Pancreas (tissue), 10 donors: ENCODE results near the gene ESD. TPM values are rescaled to one million over a fixed set of nuclear protein-coding genes. Genes with fewer than 3 reads are reported as not detected.
"Not testable (repeated sequence)": the region's sequence is repeated elsewhere in the genome, so short reads cannot be mapped to it uniquely, and the experiment has no call there.

Experiments used
- ATAC-seq, 4 donors: fragments of 200-7000 bp; cut with Tn5 transposase; one replicate each; pipeline versions ENCODE4 v1.8.0 to v1.9.1; 2020; ENCODE audit warnings: mild to moderate bottlenecking in 4 of 4, moderate library complexity in 4 of 4
- DNase-seq, 6 donors: peaks; one replicate each; pipeline ENCODE4 v3.0.0-alpha.2; 2020
- FAIRE-seq: peaks from 2 replicates; lab custom pipeline; 2012; peaks lifted over from hg19 to GRCh38; lab: Jason Lieb, UNC
- H3K27ac ChIP-seq, 4 donors: fragments of 200-600 bp; sonication (generic); 1 replicate in 3 of 4; 2 replicates in 1 of 4; pipeline versions ENCODE4 v1.5.0 to v1.8.0; 2020
- H3K27me3 ChIP-seq, 4 donors: fragments of 200-600 bp; one replicate each; pipeline ENCODE4 v1.8.0; 2021
- H3K36me3 ChIP-seq, 3 donors: fragments of 200-600 bp; sonication (generic) in 1 of 3; one replicate each; pipeline versions ENCODE4 v1.5.0 to v1.8.0; 2020 to 2021
- H3K4me1 ChIP-seq, 3 donors: fragments of 200-600 bp; one replicate each; pipeline ENCODE4 v1.8.0; 2021
- H3K4me3 ChIP-seq, 4 donors: fragments of 200-600 bp; sonication (generic) in 2 of 4; one replicate each; pipeline versions ENCODE4 v1.5.0 to v1.8.0; 2020 to 2021
- H3K9me3 ChIP-seq, 4 donors: fragments of 200-600 bp; one replicate each; pipeline ENCODE4 v1.8.0; 2021
- WGBS, 2 donors: extraction: QIAGEN DNeasy Blood & Tissue Kit; methylation state at CpG; one replicate each; pipeline ENCODE4 v1.1.7; 2013; 5-methylcytosine and 5-hydroxymethylcytosine counted together
- intact Hi-C, 3 donors: fragments of 100-400 bp; cut with DNase I; formaldehyde crosslinking; loops; one replicate each; pipeline versions ENCODE4 v1.11.1 to v1.14.2; 2022
- polyA plus RNA-seq, 2 donors: library from polyadenylated mRNA; stranded (reverse); fragments of 200-250 nt; gene quantifications; one replicate each; pipeline ENCODE4 v1.2.3, GENCODE V29; 2013
- total RNA-seq, 6 donors: library from RNA; stranded (reverse); fragmentation: NEBNext Ultra II Directional in 4 of 6; extraction: Animal tissue kit (Norgen Biotek cat#: 25700) in 4 of 6; gene quantifications; one replicate each; pipeline versions ENCODE4 v1.2.1 to v1.2.4, GENCODE V29; 2021 to 2023
- TF ChIP-seq, protein P1 (sequence below), 4 donors: fragments of 200-600 bp; sonication (generic) in 3 of 4; IDR thresholded peaks; one replicate each; pipeline versions ENCODE4 v1.5.0 to v1.8.0; 2021; ENCODE audit warnings: antibody characterized with exemption in 4 of 4
- donor health status: healthy with polysubstance abuse.
- donor health status: DM: no; HTN: no; CAD: no; lungs with moderate emphysema.
- donor health status: DM: no; HTN: no; CAD: no.
- donor health status: control.
- donor health status: control.
- donor health status: Bipolar disorder and iron deficiency.
- donor health status: DM: yes; HTN: yes; CAD: no.
- donor health status: DM: no; HTN: no; CAD: no.
- donor health status: DM: no; HTN: no; CAD: no.
- donor health status: DM: yes; HTN: yes; CAD: no.

Gene ESD
- total and polyA plus RNA-seq, 8 donors: 19.2 to 58.9 (median 31.0) TPM

DNA sequence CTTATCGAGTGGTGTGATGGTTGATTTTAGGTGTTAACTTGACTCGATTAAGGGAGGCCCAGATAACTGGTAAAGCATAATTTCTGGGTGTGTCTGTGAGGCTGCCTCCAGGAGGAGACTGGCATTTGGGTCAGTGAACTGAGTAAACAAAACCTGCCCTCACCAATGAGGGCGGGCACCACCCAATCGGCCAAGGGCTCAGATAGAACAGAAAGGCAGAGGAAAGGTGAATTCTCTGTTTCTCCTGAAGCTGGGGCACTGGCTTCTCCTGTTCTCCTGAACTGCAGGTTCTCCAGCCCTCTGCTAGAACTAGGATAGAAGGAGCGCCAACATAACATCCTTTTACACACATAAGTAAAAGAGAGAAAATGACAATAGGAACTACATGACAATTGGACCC lies 35.1 kb downstream of the ESD start:
- WGBS, 2 donors: 54 to 65% methylated on average over 5 of the region's 5 CpGs
- H3K27me3 ChIP-seq: no peaks in the 10 kb centered on the region
- no peak overlapping the region for H3K27ac ChIP-seq
- no peaks in the 10 kb centered on the region for H3K9me3 ChIP-seq
- no peak overlapping the region for H3K4me3 ChIP-seq
- DNase-seq (no peak), FAIRE-seq (no peak), ATAC-seq (no peak)
- TF ChIP-seq, protein P1, sequence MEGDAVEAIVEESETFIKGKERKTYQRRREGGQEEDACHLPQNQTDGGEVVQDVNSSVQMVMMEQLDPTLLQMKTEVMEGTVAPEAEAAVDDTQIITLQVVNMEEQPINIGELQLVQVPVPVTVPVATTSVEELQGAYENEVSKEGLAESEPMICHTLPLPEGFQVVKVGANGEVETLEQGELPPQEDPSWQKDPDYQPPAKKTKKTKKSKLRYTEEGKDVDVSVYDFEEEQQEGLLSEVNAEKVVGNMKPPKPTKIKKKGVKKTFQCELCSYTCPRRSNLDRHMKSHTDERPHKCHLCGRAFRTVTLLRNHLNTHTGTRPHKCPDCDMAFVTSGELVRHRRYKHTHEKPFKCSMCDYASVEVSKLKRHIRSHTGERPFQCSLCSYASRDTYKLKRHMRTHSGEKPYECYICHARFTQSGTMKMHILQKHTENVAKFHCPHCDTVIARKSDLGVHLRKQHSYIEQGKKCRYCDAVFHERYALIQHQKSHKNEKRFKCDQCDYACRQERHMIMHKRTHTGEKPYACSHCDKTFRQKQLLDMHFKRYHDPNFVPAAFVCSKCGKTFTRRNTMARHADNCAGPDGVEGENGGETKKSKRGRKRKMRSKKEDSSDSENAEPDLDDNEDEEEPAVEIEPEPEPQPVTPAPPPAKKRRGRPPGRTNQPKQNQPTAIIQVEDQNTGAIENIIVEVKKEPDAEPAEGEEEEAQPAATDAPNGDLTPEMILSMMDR (IDR thresholded peaks at IDR 0.05): no peak
- no peaks in the 10 kb centered on the region for H3K4me1 ChIP-seq
- intact Hi-C loops: no loop called here
- H3K36me3 ChIP-seq: no peaks in the 10 kb centered on the region

DNA sequence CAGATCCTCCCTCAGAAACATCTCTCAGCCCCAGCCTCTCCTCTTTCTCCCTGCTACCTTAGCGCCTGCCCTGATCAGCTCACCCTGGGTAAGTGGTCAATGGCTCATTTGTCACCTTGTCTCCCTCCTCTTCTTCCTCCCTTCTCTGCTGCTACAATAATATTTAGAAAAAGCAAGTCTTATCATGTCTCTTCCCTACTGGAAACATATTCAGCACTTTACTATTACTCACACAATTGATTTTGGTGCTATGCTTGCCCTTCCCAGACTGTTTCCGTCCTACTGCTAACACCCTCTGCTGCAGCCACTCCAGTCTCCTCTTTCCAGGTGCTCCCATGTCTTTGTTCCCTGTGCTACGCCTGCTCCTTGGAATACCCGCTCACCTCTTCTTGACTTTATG lies 35.8 kb downstream of the ESD start:
- TF ChIP-seq, protein P1 (IDR thresholded peaks at IDR 0.05): no peak
- DNase-seq: no peak
- no peaks in the 10 kb centered on the region for H3K4me1 ChIP-seq
- no peak for ATAC-seq
- no peaks in the 10 kb centered on the region for H3K36me3 ChIP-seq
- intact Hi-C loops: no loop called here
- FAIRE-seq: no peak
- H3K27ac ChIP-seq: no peak overlapping the region
- H3K27me3 ChIP-seq: no peaks in the 10 kb centered on the region
- H3K9me3 ChIP-seq: no peaks in the 10 kb centered on the region
- no peak overlapping the region for H3K4me3 ChIP-seq
- WGBS, 2 donors: 85 to 90% methylated on average over 4 of the region's 4 CpGs

DNA sequence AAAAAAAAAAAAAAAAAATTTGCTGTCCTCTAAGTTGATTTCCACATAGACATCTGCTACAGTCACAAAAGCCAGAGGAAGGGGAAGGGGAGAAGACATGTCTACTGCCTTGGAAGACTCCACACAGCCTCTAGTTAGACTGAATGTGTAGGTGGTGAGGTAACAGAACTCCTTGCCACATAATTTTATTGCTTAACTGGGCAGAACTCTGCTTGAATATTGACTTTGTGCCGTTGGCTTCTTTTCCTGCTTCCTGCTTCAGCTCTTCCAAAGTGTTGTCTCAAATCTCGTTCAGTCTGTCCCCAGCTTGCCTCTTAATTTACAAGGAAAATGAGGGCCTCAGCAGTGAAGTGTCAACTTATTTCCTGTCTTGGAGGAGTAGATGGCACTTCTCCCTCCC lies 37.1 kb downstream of the ESD start:
- no peaks in the 10 kb centered on the region for H3K4me1 ChIP-seq
- no peak overlapping the region for H3K27ac ChIP-seq
- H3K36me3 ChIP-seq: no peaks in the 10 kb centered on the region
- ATAC-seq (peak; percentile 71 to 83 (median 78)), DNase-seq (no peak), FAIRE-seq (no peak)
- H3K27me3 ChIP-seq: no peaks in the 10 kb centered on the region
- H3K4me3 ChIP-seq: no peak overlapping the region
- intact Hi-C loops: no loop called here
- no peaks in the 10 kb centered on the region for H3K9me3 ChIP-seq
- TF ChIP-seq, protein P1 (IDR thresholded peaks at IDR 0.05): no peak
- 0 to 6% methylated on average over 2 of the region's 2 CpGs for WGBS, 2 donors

DNA sequence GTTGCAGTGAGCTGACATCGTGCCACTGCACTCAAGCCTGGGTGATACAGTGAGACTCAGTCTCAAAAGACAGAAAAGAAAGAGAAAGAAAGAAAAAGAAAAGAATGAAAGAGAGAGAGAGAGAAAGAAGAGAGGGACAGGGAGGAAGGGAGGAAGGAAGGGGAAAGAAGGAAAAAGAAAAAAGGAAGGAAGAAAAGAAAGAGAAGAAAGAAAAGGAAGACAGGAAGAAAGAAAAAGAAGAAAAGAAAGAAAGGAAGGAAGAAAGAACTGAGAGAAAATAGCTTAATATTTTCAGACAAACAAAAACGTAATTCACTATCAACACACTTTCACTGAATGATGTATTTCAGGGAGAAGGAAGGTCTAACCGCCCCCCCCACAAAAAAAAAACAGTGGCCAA lies 39.3 kb downstream of the ESD start:
- H3K27ac ChIP-seq: no peak overlapping the region
- no peaks in the 10 kb centered on the region for H3K4me1 ChIP-seq
- H3K27me3 ChIP-seq: no peaks in the 10 kb centered on the region
- H3K4me3 ChIP-seq: no peak overlapping the region
- ATAC-seq (no peak), FAIRE-seq (no peak), DNase-seq (no peak)
- TF ChIP-seq, protein P1 (IDR thresholded peaks at IDR 0.05): no peak
- H3K9me3 ChIP-seq: no peaks in the 10 kb centered on the region
- no peaks in the 10 kb centered on the region for H3K36me3 ChIP-seq
- intact Hi-C loops: no loop called here
- 51 to 59% methylated on average over 3 of the region's 3 CpGs for WGBS, 2 donors

DNA sequence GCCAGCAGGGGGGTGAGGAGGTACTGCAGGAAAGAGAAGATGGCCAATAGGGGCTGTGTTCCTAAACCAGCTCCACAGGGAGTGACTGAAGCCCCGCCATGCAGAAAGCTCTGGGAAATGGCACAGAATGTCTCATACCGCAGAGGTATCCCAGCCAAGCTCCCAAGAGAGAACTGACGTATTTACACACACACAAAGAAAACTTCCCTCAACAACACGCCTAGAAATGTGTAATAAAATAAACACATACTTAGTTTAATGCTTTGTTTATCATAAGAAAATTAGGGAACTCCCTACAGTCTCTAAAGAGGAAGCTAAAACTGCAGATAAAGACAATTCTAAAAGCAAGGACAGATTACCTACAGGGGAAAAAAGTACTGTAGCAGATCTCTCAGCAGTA lies 40.0 kb downstream of the ESD start:
- peak in 1 of 4 donors; percentile 22 for ATAC-seq
- H3K9me3 ChIP-seq: no peaks in the 10 kb centered on the region
- intact Hi-C loops: no loop called here
- WGBS, 2 donors: 31 to 38% methylated on average over 4 of the region's 4 CpGs
- FAIRE-seq: no peak
- H3K36me3 ChIP-seq: no peaks in the 10 kb centered on the region
- no peak overlapping the region for H3K4me3 ChIP-seq
- no peak for DNase-seq
- H3K27me3 ChIP-seq: no peaks in the 10 kb centered on the region
- TF ChIP-seq, protein P1 (IDR thresholded peaks at IDR 0.05): no peak
- H3K27ac ChIP-seq: no peak overlapping the region
- no peaks in the 10 kb centered on the region for H3K4me1 ChIP-seq

DNA sequence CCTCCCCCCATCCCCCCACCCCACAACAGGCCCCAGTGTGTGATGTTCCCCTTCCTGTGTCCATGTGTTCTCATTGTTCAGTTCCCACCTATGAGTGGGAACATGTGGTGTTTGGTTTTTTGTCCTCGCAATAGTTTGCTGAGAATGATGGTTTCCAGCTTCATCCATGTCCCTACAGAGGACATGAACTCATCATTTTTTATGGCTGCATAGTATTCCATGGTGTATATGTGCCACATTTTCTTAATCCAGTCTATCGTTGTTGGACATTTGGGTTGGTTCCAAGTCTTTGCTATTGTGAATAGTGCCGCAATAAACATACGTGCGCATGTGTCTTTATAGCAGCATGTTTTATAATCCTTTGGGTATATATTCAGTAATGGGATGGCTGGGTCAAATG lies 41.5 kb downstream of the ESD start:
- H3K4me1 ChIP-seq, FAIRE-seq, H3K27ac ChIP-seq, H3K9me3 ChIP-seq, ATAC-seq, H3K36me3 ChIP-seq, DNase-seq, H3K4me3 ChIP-seq, intact Hi-C loops, H3K27me3 ChIP-seq: not testable (repeated sequence)
- WGBS, 2 donors: 83 to 91% methylated on average over 1 to 4 of the region's 5 CpGs
